ENCODE measurements around the gene GINS2. TPM values are rescaled to one million over a fixed set of nuclear protein-coding genes. Genes with fewer than 3 reads are reported as not detected.
A peak's percentile ranks its signal among the peaks of the same experiment; 100 is the strongest.

Gene GINS2
- polyA plus RNA-seq, 1 of the 3 experiments (the other 2 are of a cell fraction) = 9.0 TPM

DNA sequence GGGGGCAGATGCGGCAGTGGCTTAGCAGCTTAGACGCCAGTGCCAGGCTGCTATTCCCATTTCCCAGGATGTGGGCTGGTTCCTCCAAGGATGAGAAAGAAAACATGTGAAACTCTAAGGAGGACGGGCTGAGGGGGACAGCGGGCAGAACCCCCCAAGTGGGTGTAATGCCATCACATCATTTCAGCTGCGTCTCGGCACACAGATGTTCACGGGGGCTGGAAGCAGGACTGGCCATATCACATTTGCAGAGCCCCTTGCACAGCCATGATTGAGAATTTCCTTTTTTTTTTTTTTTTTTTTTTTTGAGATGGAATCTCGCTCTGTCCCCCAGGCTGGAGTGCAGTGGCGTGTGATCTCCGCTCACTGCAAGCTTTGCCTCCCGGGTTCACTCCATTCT, 15.3 kb upstream of the GINS2 start:
- H3K4me2 ChIP-seq = no peak overlapping the region
- no peaks in the 10 kb centered on the region for H3K79me2 ChIP-seq (ENCODE audit: insufficient read depth)
- H3K4me3 ChIP-seq (ENCODE audit: low read depth in 2 of 2, low read length in 1 of 2) = no peak overlapping the region
- H2AFZ ChIP-seq (ENCODE audit: low read depth) = no peak overlapping the region
- ChIA-PET POLR2A (no interaction called here), CTCF (interaction anchor here (2.3 kb wide), 1 partner anchor 13 kb away, joined by 12 read pairs; no protein-coding TSS in a partner anchor)
- H3K36me3 ChIP-seq (replicated peaks in 1 of 2; ENCODE audit: control insufficient read depth in 1 of 2, insufficient read depth in 2 of 2, low read length in 1 of 2) = no peaks in the 10 kb centered on the region
- no peak overlapping the region for H3K27ac ChIP-seq (ENCODE audit: low read depth in 2 of 2, low read length in 1 of 2)
- no peaks in the 10 kb centered on the region for H3F3A ChIP-seq (replicated peaks; ENCODE audit: insufficient read depth)
- no peaks in the 10 kb centered on the region for H4K20me1 ChIP-seq (ENCODE audit: insufficient read depth)
- H3K27me3 ChIP-seq (ENCODE audit: insufficient read depth) = no peaks in the 10 kb centered on the region
- TF ChIP-seq TAF1 (IDR thresholded peaks at IDR 0.05; ENCODE audit: borderline replicate concordance, low read depth, low read length) (no peak), GATA2 (CRISPR knock-in tag; IDR thresholded peaks at IDR 0.05) (no peak), ELF1 (IDR thresholded peaks at IDR 0.05) (no peak), EP300 (IDR thresholded peaks at IDR 0.05; ENCODE audit: borderline replicate concordance in 1 of 2, low read depth in 1 of 2, low read length in 1 of 2) (no peak), FOXJ3 (CRISPR knock-in tag; IDR thresholded peaks at IDR 0.05) (no peak)
- H3K4me1 ChIP-seq (ENCODE audit: control insufficient read depth in 1 of 2, insufficient read depth in 2 of 2, low read depth in 1 of 2, low read length in 1 of 2) = peaks cover 0 to 4% of the 10 kb centered on the region in 2 experiments; a peak in 1 of 4 replicates
- WGBS (ENCODE audit: low lambda C conversion rate) = 94% methylated on average over 11 of the region's 11 CpGs
- no peak for DNase-seq
- no peaks in the 10 kb centered on the region for H3K9me2 ChIP-seq
- H3K9ac ChIP-seq = no peak overlapping the region
- no peaks in the 10 kb centered on the region for H3K9me3 ChIP-seq

DNA sequence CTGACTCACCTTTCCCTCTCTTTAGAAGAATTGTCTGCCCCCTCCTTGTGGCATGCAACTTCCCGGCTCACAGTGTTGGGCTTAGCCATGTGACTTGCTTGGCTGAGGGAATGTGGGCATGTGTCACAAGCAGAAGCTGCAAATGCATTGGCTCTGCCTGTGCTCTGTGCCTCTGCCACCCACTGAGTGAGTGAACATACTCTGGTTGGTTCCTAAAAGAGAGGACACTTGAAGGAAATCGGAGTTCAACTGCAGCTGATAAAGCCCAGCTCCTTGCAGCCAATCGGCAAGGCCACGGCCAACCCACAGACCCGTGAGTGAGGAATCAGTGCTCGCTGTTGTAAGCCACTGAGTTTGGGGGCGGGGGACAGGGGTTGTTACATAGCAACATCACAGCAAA, 10.9 kb upstream of the GINS2 start:
- H3K4me2 ChIP-seq = no peak overlapping the region
- H4K20me1 ChIP-seq (ENCODE audit: insufficient read depth) = no peaks in the 10 kb centered on the region
- no peaks in the 10 kb centered on the region for H3K36me3 ChIP-seq (replicated peaks in 1 of 2; ENCODE audit: control insufficient read depth in 1 of 2, insufficient read depth in 2 of 2, low read length in 1 of 2)
- no peaks in the 10 kb centered on the region for H3K27me3 ChIP-seq (ENCODE audit: insufficient read depth)
- no peak overlapping the region for H3K4me3 ChIP-seq (ENCODE audit: low read depth in 2 of 2, low read length in 1 of 2)
- whole genome bisulfite sequencing (ENCODE audit: low lambda C conversion rate) = 89% methylated on average over 7 of the region's 7 CpGs
- CTCF ChIA-PET = interaction anchor here (1.0 to 3.2 kb wide), 2 partner anchors 10 to 18 kb away, joined by 3 to 10 read pairs; no protein-coding TSS in a partner anchor
- no peaks in the 10 kb centered on the region for H3K9me2 ChIP-seq
- no peak overlapping the region for H2AFZ ChIP-seq (ENCODE audit: low read depth)
- POLR2A ChIA-PET = no interaction called here
- no peak overlapping the region for H3K27ac ChIP-seq (ENCODE audit: low read depth in 2 of 2, low read length in 1 of 2)
- no peaks in the 10 kb centered on the region for H3F3A ChIP-seq (replicated peaks; ENCODE audit: insufficient read depth)
- no peak overlapping the region for H3K9ac ChIP-seq
- DNase-seq = peak; percentile 12
- no peak for TF ChIP-seq GABPA (IDR thresholded peaks at IDR 0.05; ENCODE audit: low read depth)
- TF ChIP-seq SMC3 (IDR thresholded peaks at IDR 0.05; ENCODE audit: low read depth, low read length) = no peak
- peak; percentile 33; the same call in 1 of the 2 replicates for TF ChIP-seq MAX (IDR thresholded peaks at IDR 0.05; ENCODE audit: low read depth)
- no peak for TF ChIP-seq PBX3 (IDR thresholded peaks at IDR 0.05)
- no peak for TF ChIP-seq USF2 (IDR thresholded peaks at IDR 0.05; ENCODE audit: borderline replicate concordance, low read depth, low read length)
- TF ChIP-seq, protein P1, sequence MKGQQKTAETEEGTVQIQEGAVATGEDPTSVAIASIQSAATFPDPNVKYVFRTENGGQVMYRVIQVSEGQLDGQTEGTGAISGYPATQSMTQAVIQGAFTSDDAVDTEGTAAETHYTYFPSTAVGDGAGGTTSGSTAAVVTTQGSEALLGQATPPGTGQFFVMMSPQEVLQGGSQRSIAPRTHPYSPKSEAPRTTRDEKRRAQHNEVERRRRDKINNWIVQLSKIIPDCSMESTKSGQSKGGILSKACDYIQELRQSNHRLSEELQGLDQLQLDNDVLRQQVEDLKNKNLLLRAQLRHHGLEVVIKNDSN (IDR thresholded peaks at IDR 0.05; ENCODE audit: borderline replicate concordance, low read depth) = peak; percentile 49; the same call in 1 of the 2 replicates
- TF ChIP-seq REST (IDR thresholded peaks at IDR 0.05; ENCODE audit: low read depth, low read length) = no peak
- no peak for TF ChIP-seq TAF1 (IDR thresholded peaks at IDR 0.05; ENCODE audit: borderline replicate concordance, low read depth, low read length)
- TF ChIP-seq, protein P2, sequence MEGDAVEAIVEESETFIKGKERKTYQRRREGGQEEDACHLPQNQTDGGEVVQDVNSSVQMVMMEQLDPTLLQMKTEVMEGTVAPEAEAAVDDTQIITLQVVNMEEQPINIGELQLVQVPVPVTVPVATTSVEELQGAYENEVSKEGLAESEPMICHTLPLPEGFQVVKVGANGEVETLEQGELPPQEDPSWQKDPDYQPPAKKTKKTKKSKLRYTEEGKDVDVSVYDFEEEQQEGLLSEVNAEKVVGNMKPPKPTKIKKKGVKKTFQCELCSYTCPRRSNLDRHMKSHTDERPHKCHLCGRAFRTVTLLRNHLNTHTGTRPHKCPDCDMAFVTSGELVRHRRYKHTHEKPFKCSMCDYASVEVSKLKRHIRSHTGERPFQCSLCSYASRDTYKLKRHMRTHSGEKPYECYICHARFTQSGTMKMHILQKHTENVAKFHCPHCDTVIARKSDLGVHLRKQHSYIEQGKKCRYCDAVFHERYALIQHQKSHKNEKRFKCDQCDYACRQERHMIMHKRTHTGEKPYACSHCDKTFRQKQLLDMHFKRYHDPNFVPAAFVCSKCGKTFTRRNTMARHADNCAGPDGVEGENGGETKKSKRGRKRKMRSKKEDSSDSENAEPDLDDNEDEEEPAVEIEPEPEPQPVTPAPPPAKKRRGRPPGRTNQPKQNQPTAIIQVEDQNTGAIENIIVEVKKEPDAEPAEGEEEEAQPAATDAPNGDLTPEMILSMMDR (IDR thresholded peaks at IDR 0.05) = no peak
- peaks cover 0 to 4% of the 10 kb centered on the region in 2 experiments; a peak in 1 of 4 replicates for H3K4me1 ChIP-seq (ENCODE audit: control insufficient read depth in 1 of 2, insufficient read depth in 2 of 2, low read depth in 1 of 2, low read length in 1 of 2)
- no peaks in the 10 kb centered on the region for H3K9me3 ChIP-seq
- H3K79me2 ChIP-seq (ENCODE audit: insufficient read depth) = no peaks in the 10 kb centered on the region
